ENCODE data around the gene OCRL.

OCRL gene

DNA sequence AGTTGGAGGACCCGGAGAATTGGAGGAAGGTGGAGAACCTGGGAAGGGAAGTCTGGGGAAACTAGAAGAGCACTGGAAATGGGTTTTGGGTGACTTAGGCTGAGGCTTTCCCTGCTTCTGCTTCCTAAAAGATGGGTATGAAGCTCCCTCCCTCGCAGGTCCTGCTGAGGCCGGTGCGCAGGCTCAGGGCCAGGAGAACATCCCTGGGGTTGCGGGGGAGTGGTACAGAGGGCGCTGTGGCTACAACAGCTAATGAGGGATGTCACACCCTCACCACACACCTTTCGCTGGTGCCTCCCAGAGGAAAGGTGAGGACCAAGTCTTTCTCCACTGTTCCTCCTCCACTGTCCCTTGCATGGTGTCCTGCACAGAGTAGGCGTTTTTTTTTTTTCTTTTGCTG, 98.9 kb downstream of the OCRL start:
- no peak for DNase-seq

DNA sequence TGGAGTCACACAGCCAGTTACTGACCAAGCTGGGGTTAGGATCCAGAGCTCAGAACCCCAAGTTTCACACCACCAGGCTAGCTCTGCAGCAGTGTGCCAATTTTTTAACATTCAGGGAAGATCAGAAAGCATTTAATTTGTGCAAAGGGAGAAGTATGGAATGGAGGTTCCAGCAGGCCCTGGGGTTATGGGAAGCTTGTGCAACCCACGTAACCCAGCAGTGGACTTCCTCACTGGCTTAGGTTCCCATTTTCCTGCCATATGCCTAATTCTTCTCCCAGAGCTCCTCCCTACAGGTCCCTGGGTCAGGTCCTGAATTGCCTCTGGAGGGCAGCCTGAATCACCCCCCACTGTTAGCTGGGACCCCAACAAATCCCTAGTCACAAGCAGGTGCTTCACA, 100.7 kb downstream of the OCRL start:
- no peak for DNase-seq

DNA sequence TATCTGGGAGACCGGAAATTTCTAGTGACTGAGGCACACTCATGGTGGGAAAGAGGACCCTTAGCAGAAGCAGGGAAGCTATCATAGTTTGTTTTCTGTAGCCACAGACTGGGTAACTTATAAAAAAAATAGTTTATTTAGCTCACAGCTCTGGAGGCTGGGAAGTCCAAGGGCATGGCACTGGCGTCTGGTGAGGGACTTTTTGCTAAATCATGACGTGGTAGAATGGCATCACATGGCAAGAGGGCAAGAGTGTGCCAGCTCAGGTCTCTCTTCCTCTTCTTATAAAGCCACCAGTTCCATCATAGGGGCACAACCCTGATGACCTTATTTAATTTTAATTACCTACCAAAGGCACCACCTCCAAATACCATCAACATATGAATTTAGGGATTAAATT, 101.4 kb downstream of the OCRL start:
- no peak for DNase-seq

- DNase-seq = no peak
Observed at GRCh38 chrX:129641941-129642340, 101.9 kb downstream of the OCRL start.

Measured in DMS79 treated with DMSO at 0.1 percent for 48 hours (cell line).